ENCODE data around the gene ALAD. TPM values are rescaled to one million over a fixed set of nuclear protein-coding genes. Genes with fewer than 3 reads are reported as not detected.
"Not testable (repeated sequence)": the region's sequence is repeated elsewhere in the genome, so short reads cannot be mapped to it uniquely, and the experiment has no call there.

ALAD gene
- 23.0 and 23.7 TPM in 2 replicates for total RNA-seq

DNA sequence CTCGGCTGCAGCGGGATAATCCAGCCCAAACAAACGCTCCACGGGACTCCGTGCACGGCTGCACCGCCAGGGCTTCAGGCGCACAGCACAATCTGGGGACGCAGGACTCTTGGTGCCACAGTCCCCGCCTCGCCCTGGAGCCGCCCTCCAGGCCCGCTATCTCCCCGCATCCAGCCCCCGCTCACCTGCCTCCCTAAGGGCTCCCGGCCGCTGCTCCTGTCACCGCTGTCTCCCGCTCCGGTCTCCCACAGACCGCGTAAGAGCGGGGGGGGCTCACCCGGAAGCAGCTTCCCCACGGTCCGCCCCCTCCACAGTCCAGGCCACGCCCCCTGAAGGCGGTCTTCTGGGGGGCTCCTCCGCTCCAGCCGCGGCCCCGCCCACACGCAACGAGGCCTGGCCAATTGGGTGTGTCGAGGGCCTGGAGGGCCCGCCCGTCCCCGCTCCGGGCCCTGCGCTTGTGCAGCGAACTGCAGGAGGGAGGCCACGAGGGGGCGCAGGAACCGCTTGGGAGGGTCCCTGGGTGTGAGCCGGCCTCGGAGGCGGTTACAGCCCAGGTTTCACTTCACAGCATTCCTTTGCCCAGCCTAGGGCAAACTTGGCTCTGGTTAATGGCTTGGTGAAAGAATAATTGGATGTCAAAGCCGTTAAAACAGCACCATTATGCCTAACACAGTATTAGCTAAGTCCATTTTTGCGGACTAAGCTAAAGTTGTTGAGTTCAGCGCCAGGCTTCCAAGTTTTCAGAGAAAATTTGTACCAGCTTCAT is at the start of gene ALAD:
Gene ALAD (minus strand): TSS at position 258 of the 766 bp plus-strand sequence. CDS start 7,725 bp downstream, outside the sequence.
- intact Hi-C loops (cut with micrococcal nuclease): loop anchor here (1.0 to 5.0 kb wide), 9 partner anchors 9 to 684 kb away; partner anchors contain the start of genes C9orf43, CDC26, FKBP15 and INIP
- Mint-ChIP-seq H3K4me1 (ENCODE audit: low read depth) (peaks cover 25% of the 10 kb centered on the region), H3K9me3 (no peaks in the 10 kb centered on the region), H3K36me3 (ENCODE audit: low read depth) (peaks cover 4% of the 10 kb centered on the region), H3K27me3 (ENCODE audit: insufficient read depth) (no peaks in the 10 kb centered on the region), H3K27ac (peak within 1 kb of the TSS; percentile 67), H3K4me3 (peak within 1 kb of the TSS; percentile 89)
- peak; percentile 99 for DNase-seq (ENCODE audit: low spot score)

DNA sequence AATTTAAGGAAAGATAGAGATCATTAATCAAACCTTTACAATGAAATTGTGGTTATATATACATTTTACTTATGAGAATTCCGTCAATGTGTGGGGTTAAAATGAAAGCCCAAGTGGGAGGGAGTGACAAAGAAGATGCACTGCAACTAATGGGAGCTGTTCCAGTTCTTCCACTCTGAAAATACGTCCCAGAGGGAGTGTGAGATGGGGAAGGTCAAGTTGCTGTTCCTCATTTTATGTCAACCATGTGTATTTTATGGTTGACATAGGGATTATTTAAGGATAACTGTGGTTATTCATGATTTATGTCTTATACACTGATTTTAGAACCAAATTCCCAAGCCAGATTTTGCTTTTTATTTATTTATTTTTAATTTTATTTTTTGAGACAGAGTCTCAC is 48.3 kb upstream of the ALAD start:
- no peak overlapping the region for H3K4me3 Mint-ChIP-seq
- intact Hi-C loops (cut with micrococcal nuclease): no loop called here

DNA sequence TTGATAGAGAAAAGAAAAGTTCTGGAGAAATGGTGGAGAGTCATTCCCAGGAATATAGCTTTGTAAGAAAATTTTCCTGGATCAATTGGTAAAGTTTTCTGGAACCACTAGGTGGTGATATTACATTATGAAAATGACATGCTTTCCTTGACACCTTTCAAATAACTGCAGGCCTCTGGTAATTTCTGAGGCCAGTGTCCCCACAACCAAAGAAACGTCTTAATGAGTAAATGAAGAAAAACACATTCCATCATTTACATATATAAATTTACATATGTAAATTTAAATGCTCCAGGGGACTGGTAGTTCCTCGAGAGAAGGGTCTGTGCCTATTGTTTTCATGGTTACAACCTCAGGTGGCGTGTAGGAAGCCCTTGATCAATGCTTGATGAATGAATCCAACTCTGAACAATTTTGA is 45.2 kb upstream of the ALAD start:
- Mint-ChIP-seq H3K27ac (peak overlapping the region; percentile 37), H3K36me3 (ENCODE audit: low read depth) (no peaks in the 10 kb centered on the region), H3K9me3 (no peaks in the 10 kb centered on the region), H3K4me1 (ENCODE audit: low read depth) (no peaks in the 10 kb centered on the region), H3K27me3 (ENCODE audit: insufficient read depth) (no peaks in the 10 kb centered on the region), H3K4me3 (no peak overlapping the region)
- no peak for DNase-seq (ENCODE audit: low spot score)
- intact Hi-C loops (cut with micrococcal nuclease): loop anchor here (2.0 kb wide), 4 partner anchors 36 to 172 kb away; partner anchors contain the start of genes C9orf43, CDC26, POLE3 and PRPF4

More for the DNA sequence above, 48.3 kb upstream of the ALAD start:
- Mint-ChIP-seq H3K27ac (no peak overlapping the region), H3K36me3 (ENCODE audit: low read depth) (no peaks in the 10 kb centered on the region), H3K27me3 (ENCODE audit: insufficient read depth) (peaks cover 6% of the 10 kb centered on the region), H3K4me1 (ENCODE audit: low read depth) (no peaks in the 10 kb centered on the region), H3K9me3 (no peaks in the 10 kb centered on the region)
- DNase-seq (ENCODE audit: low spot score): no peak

DNA sequence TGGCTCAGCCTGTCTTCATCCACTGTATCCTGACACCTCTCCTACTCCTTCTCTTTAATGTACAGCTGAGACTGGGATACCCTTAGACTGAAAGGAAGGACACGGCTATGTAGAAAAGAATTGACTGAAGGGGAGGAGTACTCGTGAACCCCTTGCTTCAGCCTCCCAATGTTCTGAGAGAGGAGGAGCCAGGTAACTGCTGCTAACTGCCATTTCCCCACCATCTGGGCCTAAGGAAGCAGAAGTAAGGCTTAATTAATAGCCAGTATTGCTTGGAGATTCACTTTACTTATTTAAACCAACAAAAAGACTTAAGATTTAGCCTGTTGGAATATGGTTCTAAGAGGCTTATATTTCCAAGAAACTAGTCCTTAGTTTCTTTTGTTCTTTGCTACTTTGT is 43.7 kb upstream of the ALAD start:
- H3K4me3 Mint-ChIP-seq: no peak overlapping the region

DNA sequence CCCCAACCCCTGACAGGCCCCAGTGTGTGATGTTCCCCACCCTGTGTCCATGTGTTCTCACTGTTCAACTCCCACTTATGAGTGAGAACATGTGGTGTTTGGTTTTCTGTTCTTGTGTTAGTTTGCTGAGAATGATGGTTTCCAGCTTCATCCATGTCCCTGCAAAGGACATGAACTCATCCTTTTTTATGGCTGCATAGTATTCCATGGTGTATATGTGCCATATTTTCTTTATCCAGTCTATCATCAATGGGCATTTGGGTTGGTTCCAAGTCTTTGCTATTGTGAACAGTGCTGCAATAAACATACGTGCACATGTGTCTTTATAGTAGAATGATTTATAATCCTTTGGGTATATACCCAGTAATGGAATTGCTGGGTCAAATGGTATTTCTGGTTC is 36.6 kb upstream of the ALAD start:
- intact Hi-C loops (cut with micrococcal nuclease); H3K27ac Mint-ChIP-seq; DNase-seq (ENCODE audit: low spot score); H3K9me3 Mint-ChIP-seq; H3K4me1 Mint-ChIP-seq (ENCODE audit: low read depth); H3K4me3 Mint-ChIP-seq; H3K36me3 Mint-ChIP-seq (ENCODE audit: low read depth); H3K27me3 Mint-ChIP-seq (ENCODE audit: insufficient read depth): not testable (repeated sequence)

More for the DNA sequence above, 43.7 kb upstream of the ALAD start:
- H3K4me1 Mint-ChIP-seq (ENCODE audit: low read depth): no peaks in the 10 kb centered on the region
- no peaks in the 10 kb centered on the region for H3K27me3 Mint-ChIP-seq (ENCODE audit: insufficient read depth)
- no peaks in the 10 kb centered on the region for H3K9me3 Mint-ChIP-seq
- no peak overlapping the region for H3K27ac Mint-ChIP-seq
- H3K36me3 Mint-ChIP-seq (ENCODE audit: low read depth): no peaks in the 10 kb centered on the region
- intact Hi-C loops (cut with micrococcal nuclease): no loop called here
- DNase-seq (ENCODE audit: low spot score): no peak

DNA sequence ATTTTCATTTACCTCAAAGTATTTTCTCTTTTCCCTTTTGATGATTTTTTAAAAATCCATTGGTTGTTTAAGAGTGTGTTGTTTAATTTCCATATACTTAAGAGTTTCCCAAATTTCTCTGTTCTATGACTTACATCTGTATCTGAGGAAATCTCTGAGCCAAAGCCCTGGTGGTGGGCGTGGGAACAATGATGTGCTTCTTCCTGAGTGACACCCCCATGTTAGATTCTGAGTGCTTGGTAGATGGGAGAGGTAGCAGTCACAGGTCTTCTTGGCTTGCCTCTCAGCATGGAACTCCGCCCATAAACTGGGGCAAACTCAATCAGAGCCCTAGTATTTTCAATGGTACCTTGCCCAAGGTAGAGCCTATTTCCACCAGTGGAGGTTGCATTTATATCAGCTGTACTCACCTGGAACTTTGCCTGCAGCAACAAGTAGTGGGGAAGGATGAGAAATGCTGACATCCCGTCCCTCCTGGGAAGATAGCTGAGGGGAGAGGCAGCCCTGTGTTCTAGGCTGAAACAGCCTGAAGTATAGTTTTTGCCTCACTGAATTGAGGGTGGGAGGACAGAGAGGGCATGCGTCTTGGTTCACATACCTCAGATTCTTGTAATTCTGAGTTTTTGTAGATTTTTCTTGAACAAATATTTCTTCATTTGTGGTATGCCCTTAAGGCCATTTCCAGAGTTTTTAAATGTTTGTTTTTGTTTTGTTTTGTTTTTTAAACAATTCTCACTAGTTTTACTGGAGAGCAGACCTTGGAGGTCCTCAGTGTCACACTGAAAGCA is 35.8 kb upstream of the ALAD start:
- intact Hi-C loops (cut with micrococcal nuclease): no loop called here
- Mint-ChIP-seq H3K4me1 (ENCODE audit: low read depth) (no peaks in the 10 kb centered on the region), H3K9me3 (no peaks in the 10 kb centered on the region), H3K36me3 (ENCODE audit: low read depth) (no peaks in the 10 kb centered on the region), H3K27ac (no peak overlapping the region), H3K27me3 (ENCODE audit: insufficient read depth) (peaks cover 10% of the 10 kb centered on the region), H3K4me3 (no peak overlapping the region)
- DNase-seq (ENCODE audit: low spot score): no peak

DNA sequence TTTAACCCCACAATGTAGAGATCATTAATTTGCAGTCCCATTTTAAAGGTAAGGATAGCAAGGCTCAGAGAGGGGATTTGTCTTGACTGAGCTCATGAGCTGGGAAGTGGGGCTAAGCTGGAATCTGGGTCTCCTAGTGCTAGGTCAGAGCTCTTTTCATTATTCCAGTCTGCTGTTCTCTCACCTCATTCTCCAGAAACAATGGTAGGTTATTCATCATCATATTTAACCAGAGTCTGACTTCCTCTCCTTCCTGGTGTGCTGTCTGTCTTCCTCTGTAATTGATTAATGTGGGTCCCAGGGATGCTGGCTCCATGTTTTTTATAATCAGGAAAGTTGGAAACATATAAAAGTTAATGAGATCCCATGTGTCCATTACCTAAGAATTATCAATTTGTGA is 30.1 kb upstream of the ALAD start:
- Mint-ChIP-seq H3K4me3 (no peak overlapping the region), H3K27ac (no peak overlapping the region), H3K4me1 (ENCODE audit: low read depth) (no peaks in the 10 kb centered on the region), H3K9me3 (no peaks in the 10 kb centered on the region), H3K36me3 (ENCODE audit: low read depth) (no peaks in the 10 kb centered on the region), H3K27me3 (ENCODE audit: insufficient read depth) (peaks cover 10% of the 10 kb centered on the region)
- DNase-seq (ENCODE audit: low spot score): no peak
- intact Hi-C loops (cut with micrococcal nuclease): no loop called here

DNA sequence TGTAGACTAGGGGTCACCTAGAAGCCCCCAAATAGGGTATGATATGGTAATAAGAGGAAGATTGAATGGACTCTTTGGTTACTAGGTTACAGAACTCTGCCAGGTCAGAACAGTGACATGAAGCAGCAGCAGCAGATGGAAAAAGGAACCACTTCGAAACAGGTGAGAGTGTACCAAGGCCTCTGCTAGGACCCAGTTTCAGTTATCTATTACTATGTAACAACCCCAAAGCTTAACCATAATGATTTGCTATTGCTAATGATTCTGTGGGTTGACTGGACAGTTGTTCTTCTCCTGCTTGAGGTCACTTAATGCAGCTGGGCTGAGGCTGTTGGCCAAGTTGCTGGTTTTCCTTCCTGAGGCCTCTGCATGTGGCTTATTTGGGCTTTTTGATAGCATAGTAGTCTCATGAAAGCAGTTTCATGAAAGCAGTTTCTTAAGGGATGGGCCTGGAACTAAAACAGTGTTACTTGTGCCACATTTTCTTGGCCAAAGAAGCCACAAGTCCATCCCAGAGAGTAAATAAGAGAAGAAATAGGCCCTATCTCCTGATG is 27.1 kb upstream of the ALAD start:
- Mint-ChIP-seq H3K4me1 (ENCODE audit: low read depth) (no peaks in the 10 kb centered on the region), H3K36me3 (ENCODE audit: low read depth) (no peaks in the 10 kb centered on the region), H3K27me3 (ENCODE audit: insufficient read depth) (peaks cover 17% of the 10 kb centered on the region), H3K27ac (no peak overlapping the region), H3K9me3 (no peaks in the 10 kb centered on the region), H3K4me3 (no peak overlapping the region)
- DNase-seq (ENCODE audit: low spot score): no peak
- intact Hi-C loops (cut with micrococcal nuclease): no loop called here

DNA sequence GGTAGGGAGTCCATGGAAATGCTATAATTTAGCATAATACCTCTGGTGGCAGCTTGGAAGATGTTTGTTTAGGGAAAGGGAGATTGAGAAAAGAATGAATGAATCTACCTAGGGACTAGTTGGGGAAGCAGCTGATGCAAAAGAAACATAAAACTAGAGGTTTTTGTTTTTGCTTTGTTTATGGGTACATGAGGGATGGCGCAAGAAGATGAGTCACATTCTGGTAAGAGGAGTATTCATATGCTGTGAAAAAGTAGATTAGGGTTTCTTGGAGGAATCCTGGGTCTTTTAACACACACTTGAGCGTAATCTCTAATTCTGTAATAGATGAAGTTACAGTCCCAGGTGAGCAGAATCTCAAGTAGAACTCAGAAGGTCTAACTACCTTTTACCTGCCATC is 26.5 kb upstream of the ALAD start:
- H3K4me1 Mint-ChIP-seq (ENCODE audit: low read depth): no peaks in the 10 kb centered on the region
- no peak overlapping the region for H3K27ac Mint-ChIP-seq

DNA sequence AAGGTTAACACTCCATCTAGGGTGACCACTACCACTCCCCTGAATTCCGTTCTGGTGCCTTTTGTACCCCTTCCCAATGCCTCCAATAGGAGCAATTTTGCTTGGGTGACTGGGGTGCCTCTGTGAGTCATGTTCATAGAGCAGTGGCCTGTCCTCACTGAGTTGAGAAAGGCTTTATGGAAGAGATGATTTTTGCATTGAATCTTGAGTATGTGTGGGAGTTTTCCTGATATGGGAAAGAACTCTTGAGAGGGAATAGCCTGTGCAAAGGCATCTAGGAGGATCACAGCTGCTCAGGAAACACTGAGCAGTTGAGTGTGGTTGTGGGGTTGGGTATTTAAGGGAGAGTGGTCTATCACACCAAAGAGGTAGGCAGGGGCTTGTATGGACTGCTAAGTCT is 25.6 kb upstream of the ALAD start:
- DNase-seq (ENCODE audit: low spot score): no peak
- no peaks in the 10 kb centered on the region for H3K4me1 Mint-ChIP-seq (ENCODE audit: low read depth)
- H3K27me3 Mint-ChIP-seq (ENCODE audit: insufficient read depth): peaks cover 11% of the 10 kb centered on the region
- intact Hi-C loops (cut with micrococcal nuclease): no loop called here
- H3K9me3 Mint-ChIP-seq: no peaks in the 10 kb centered on the region
- H3K4me3 Mint-ChIP-seq: no peak overlapping the region
- H3K36me3 Mint-ChIP-seq (ENCODE audit: low read depth): no peaks in the 10 kb centered on the region
- no peak overlapping the region for H3K27ac Mint-ChIP-seq

More for the DNA sequence above, 26.5 kb upstream of the ALAD start:
- Mint-ChIP-seq H3K4me3 (no peak overlapping the region), H3K27me3 (ENCODE audit: insufficient read depth) (peaks cover 12% of the 10 kb centered on the region), H3K36me3 (ENCODE audit: low read depth) (no peaks in the 10 kb centered on the region), H3K9me3 (no peaks in the 10 kb centered on the region)
- intact Hi-C loops (cut with micrococcal nuclease): no loop called here
- DNase-seq (ENCODE audit: low spot score): no peak

DNA sequence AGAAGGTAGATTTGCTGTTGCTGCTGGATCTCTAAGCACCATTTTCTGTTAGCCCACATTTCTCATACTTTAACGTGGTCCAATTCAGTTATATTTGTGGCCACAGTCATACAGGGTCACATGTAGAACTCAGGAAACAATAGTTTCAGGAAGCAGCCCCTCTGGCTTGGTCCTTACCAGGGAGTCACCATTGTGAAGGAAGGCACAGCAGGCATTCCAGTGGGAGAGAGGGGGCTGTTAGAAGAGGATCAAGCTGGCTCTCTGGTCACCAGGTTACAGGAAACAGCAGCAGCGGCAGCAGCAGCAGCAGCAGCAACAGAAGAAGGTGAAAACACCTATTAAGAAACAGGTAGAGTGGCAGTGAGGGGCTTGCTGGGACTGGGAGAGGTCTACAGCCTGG is 24.0 kb upstream of the ALAD start:
- no peak for DNase-seq (ENCODE audit: low spot score)
- no peaks in the 10 kb centered on the region for H3K9me3 Mint-ChIP-seq
- H3K4me3 Mint-ChIP-seq: no peak overlapping the region
- no peak overlapping the region for H3K27ac Mint-ChIP-seq
- H3K27me3 Mint-ChIP-seq (ENCODE audit: insufficient read depth): peaks cover 15% of the 10 kb centered on the region
- intact Hi-C loops (cut with micrococcal nuclease): no loop called here
- no peaks in the 10 kb centered on the region for H3K4me1 Mint-ChIP-seq (ENCODE audit: low read depth)
- H3K36me3 Mint-ChIP-seq (ENCODE audit: low read depth): no peaks in the 10 kb centered on the region

DNA sequence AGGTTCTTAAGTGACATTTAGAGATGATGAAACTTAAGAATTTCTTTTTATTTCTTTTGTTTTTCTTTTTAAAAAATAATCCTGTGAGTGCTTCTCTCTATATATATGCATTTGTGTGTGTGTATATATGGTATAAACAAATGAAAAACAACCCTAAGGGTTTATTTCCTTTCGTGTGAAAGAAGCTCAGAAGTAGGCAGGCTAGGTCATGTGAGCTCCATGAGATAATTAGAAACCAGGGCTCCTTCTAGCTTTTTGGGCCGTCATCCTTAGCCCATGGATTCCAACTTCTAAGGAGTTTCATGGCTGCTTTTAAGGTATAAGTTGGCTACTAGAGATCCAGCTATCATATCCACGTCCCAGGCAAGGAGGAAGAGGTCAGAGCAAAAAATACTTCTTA is 20.6 kb upstream of the ALAD start:
- no peak overlapping the region for H3K27ac Mint-ChIP-seq
- H3K4me1 Mint-ChIP-seq (ENCODE audit: low read depth): no peaks in the 10 kb centered on the region
- H3K9me3 Mint-ChIP-seq: no peaks in the 10 kb centered on the region
- no peak for DNase-seq (ENCODE audit: low spot score)
- peaks cover 15% of the 10 kb centered on the region for H3K27me3 Mint-ChIP-seq (ENCODE audit: insufficient read depth)
- intact Hi-C loops (cut with micrococcal nuclease): no loop called here
- no peak overlapping the region for H3K4me3 Mint-ChIP-seq
- H3K36me3 Mint-ChIP-seq (ENCODE audit: low read depth): no peaks in the 10 kb centered on the region

DNA sequence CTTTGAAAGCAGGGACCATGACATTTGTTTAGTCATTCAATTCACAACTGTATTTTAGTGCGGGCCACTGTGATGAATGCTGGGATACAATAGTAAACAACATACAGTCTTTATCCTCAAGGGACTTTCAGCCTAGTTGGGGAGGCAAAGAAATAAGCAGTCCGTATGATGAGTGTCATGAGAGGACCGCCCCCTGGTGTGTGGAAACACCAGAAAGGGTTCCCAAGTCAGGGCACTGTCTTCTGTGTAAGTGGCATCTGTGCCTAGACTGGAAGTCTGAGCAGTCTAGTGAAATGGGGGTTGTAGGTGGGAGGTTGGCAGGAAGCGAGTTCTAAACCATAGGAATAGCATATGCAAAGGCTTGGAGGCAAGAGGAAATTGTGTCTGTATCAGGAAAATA is 16.3 kb upstream of the ALAD start:
- no peaks in the 10 kb centered on the region for H3K36me3 Mint-ChIP-seq (ENCODE audit: low read depth)
- no peaks in the 10 kb centered on the region for H3K4me1 Mint-ChIP-seq (ENCODE audit: low read depth)
- intact Hi-C loops (cut with micrococcal nuclease): loop anchor here (10.0 kb wide), 2 partner anchors 967 to 1933 kb away; partner anchors contain the start of genes AKNA and ECPAS
- H3K27ac Mint-ChIP-seq: no peak overlapping the region
- DNase-seq (ENCODE audit: low spot score): no peak
- H3K4me3 Mint-ChIP-seq: no peak overlapping the region
- H3K9me3 Mint-ChIP-seq: no peaks in the 10 kb centered on the region
- H3K27me3 Mint-ChIP-seq (ENCODE audit: insufficient read depth): peaks cover 4% of the 10 kb centered on the region

All from activated T-helper 1 cell treated with anti-CD3 and anti-CD28 coated beads, Interleukin-12 subunit alpha, Interleukin-12 subunit beta, Interleukin-2, Interleukin-4 antibody, amounts not matched to agents 30 ng/mL and 10 ng/mL and 1 ng/mL, durations not matched to agents 14 hours and 24 hours and 36 hours (primary cell).